Adrenal gland (tissue), 12 donors: Measurements from ENCODE around the gene COL6A3. TPM values are rescaled to one million over a fixed set of nuclear protein-coding genes. Genes with fewer than 3 reads are reported as not detected.

Experiments used
- DNase-seq, 7 donors: peaks; one replicate each; pipeline ENCODE4 v3.0.0-alpha.2; 2019 to 2020
- H3K27ac ChIP-seq, 5 donors: fragments of 200-600 bp; sonication (generic) in 4 of 5; 1 replicate in 3 of 5; 2 replicates in 2 of 5; pipeline versions ENCODE4 v1.5.1 to v1.8.0; 2016 to 2020; ENCODE audit warnings: mild to moderate bottlenecking in 1 of 5
- H3K27me3 ChIP-seq: fragments of 200-600 bp; 2 replicates; pipeline ENCODE4 v1.8.0; 2021
- H3K36me3 ChIP-seq, 2 donors: fragments of 200-600 bp; replicated peaks in 1 of 2; 1 replicate in 1 of 2; 2 replicates in 1 of 2; pipeline versions ENCODE4 v1.5.1 to v1.8.0; 2018 to 2022
- H3K4me1 ChIP-seq, 2 donors: fragments of 200-600 bp; replicated peaks in 1 of 2; 1 replicate in 1 of 2; 2 replicates in 1 of 2; pipeline versions ENCODE4 v1.5.1 to v1.8.0; 2018 to 2021
- H3K4me3 ChIP-seq, 4 donors: fragments of 200-600 bp; sonication (generic) in 3 of 4; one replicate each; pipeline ENCODE4 v1.5.1; 2016 to 2018
- H3K9me3 ChIP-seq, 3 donors: fragments of 200-600 bp; sonication (generic) in 1 of 3; replicated peaks in 1 of 3; 1 replicate in 2 of 3; 2 replicates in 1 of 3; pipeline versions ENCODE4 v1.5.1 to v1.8.0; 2016 to 2021
- CTCF ChIP-seq, 6 experiments: fragments of 450-650 bp in 4 of 6; fragments of 200-600 bp in 2 of 6; sonication (generic) in 1 of 6; IDR thresholded peaks; 1 replicate in 5 of 6; 2 replicates in 1 of 6; pipeline versions ENCODE4 v1.5.1 to v1.8.0; 2016 to 2021; ENCODE audit warnings: antibody characterized with exemption in 6 of 6, mild to moderate bottlenecking in 2 of 6, moderate library complexity in 1 of 6
- POLR2A ChIP-seq, 2 donors: fragments of 450-650 bp; IDR thresholded peaks; one replicate each; pipeline ENCODE4 v1.6.1; 2017; ENCODE audit warnings: antibody characterized with exemption in 2 of 2, mild to moderate bottlenecking in 2 of 2, moderate library complexity in 1 of 2
- WGBS, 4 donors: extraction: QIAGEN DNeasy Blood & Tissue Kit in 2 of 4; methylation state at CpG; one replicate each; pipeline versions ENCODE4 v1.1.5 to v1.1.7; 2013 to 2017; 5-methylcytosine and 5-hydroxymethylcytosine counted together
- intact Hi-C, 2 donors: fragments of 100-400 bp; cut with DNase I; formaldehyde crosslinking; loops; one replicate each; pipeline versions ENCODE4 v1.14.1 to v1.15.0; 2022 to 2023
- polyA plus RNA-seq, 3 donors: library from polyadenylated mRNA; stranded (reverse); fragments of 200-250 nt in 2 of 3; fragments of 350-450 nt in 1 of 3; fragmentation: Illumina TruSeq in 1 of 3; extraction: RNeasy Lipid Tissue Mini Kit (QIAGEN cat#74804) in 1 of 3; gene quantifications; one replicate each; pipeline ENCODE4 v1.2.3, GENCODE V29; 2013 to 2014
- total RNA-seq, 9 donors: library from RNA; depleted of rRNA in 4 of 9; stranded (reverse); fragments of >200 nt in 4 of 9; fragments of 120-200 nt in 1 of 9; fragmentation: NEBNext Ultra II Directional in 1 of 9; extraction: Animal tissue kit (Norgen Biotek cat#: 25700) in 1 of 9; gene quantifications; one replicate each; pipeline versions ENCODE4 v1.1.0 to v1.2.4, GENCODE V29; 2013 to 2023
- donor health status: healthy with polysubstance abuse.
- donor health status: Bipolar disorder and iron deficiency.
- donor health status: DM: yes; HTN: yes; CAD: no.
- donor health status: DM: no; HTN: no; CAD: no.
- donor health status: DM: no; HTN: no; CAD: no.
- donor health status: DM: yes; HTN: yes; CAD: no.

Gene COL6A3
- total and polyA plus RNA-seq, 12 donors: 15.5 to 69.4 (median 33.1) TPM

DNA sequence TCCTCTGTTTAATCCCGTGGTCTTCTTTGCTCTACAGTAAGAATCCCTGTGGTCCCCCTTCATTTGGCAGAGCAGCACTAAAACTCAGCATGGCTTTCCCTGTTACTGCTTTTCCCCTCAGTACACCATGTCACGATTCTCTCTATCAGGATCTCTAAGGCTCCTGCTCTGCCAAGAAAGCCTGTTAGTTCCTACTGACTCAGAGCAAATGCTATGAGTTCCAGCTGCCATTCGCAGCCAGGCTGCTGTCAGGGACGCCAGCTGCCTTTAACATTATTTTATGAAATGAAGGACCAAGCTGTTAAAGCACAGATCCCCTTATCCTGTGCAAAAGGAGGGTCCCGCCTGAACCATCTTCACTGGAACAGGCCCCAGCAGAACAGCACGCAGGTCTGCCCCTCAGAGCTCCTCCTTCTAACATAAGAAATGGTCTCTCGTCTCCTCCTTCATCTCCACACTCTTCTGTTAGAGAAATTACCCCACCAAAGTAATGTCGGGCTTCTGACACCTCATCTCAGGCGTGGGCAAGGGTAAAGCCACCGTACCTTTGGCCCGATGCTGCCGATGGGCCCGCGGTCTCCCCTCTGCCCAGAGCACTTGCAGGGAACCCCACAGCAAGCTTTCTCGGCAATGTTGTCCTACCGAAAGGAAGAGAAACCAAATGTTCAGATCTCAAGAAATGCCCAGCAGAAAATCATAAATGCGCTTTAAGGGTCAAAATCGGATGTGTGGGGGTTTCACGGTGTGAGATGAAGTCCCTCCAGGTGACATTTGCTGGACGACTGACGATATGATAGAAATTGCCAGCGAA, 52.6 kb downstream of the COL6A3 start:
- DNase-seq: no peak
- H3K27ac ChIP-seq: peak overlapping the region in 1 of 5 donors; percentile 30
- intact Hi-C loops: no loop called here
- no peaks in the 10 kb centered on the region for H3K4me1 ChIP-seq
- TF ChIP-seq CTCF (IDR thresholded peaks at IDR 0.05): no peak
- no peak for TF ChIP-seq POLR2A (IDR thresholded peaks at IDR 0.05)
- H3K27me3 ChIP-seq: no peaks in the 10 kb centered on the region
- no peak overlapping the region for H3K4me3 ChIP-seq
- H3K9me3 ChIP-seq: no peaks in the 10 kb centered on the region
- no peaks in the 10 kb centered on the region for H3K36me3 ChIP-seq
- 80 to 85% (median 83%) methylated on average over 22 of the region's 22 CpGs for WGBS, 4 donors

DNA sequence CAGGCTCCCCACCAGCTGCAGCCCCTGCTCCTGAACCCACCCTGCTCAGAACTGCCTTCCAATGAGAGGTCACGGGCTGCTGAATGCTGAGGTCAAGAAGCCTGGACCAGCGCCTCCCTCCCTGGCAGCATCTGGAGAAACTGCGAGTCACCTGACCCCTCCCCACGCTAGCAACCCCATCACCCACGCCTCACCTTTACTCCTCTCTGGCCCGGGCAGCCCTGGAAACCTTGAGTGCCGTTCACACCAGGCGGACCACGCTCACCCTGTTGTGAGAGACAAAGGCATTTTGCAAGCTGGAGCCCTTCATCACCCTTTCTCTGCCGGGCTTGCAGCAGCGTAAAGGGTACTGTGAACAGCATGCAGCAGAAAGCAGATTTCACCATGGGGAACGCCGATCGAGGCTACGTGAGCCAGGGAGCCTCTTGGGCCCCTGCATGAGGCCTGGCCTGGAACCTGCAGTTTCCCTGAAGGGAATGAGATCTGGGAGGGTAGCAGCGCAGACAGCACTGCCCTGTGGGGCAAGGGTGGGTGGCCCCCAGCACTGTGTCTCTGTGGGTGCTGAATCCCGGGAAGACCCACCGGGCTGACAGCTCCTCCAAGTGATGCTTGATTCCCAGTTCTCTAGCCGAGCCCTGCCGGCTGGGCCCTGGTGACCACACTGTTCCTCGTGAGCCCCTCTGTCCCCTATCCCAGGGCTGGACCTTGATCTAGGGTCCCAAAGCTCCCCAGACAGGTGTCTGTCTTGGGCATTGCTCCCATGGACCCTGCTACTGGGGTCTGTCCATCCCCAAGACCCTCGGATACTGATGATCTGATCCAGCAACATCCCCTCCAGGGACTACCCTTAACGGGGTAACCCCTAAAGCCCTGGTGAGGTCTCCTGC, 53.8 kb downstream of the COL6A3 start:
- no peaks in the 10 kb centered on the region for H3K27me3 ChIP-seq
- H3K4me1 ChIP-seq: no peaks in the 10 kb centered on the region
- intact Hi-C loops: no loop called here
- DNase-seq: no peak
- 76 to 82% (median 79%) methylated on average over 11 to 23 of the region's 23 CpGs for WGBS, 4 donors
- TF ChIP-seq CTCF (IDR thresholded peaks at IDR 0.05) (no peak), POLR2A (IDR thresholded peaks at IDR 0.05) (no peak)
- no peak overlapping the region for H3K27ac ChIP-seq
- H3K9me3 ChIP-seq: no peaks in the 10 kb centered on the region
- H3K4me3 ChIP-seq: no peak overlapping the region
- H3K36me3 ChIP-seq: no peaks in the 10 kb centered on the region

GRCh38 chr2:237359518-237359840, 54.5 kb downstream of the COL6A3 start:
- Histone ChIP-seq H3K27me3 (peaks cover 2% of the 10 kb centered on the region), H3K36me3 (no peaks in the 10 kb centered on the region), H3K4me3 (no peak overlapping the region), H3K4me1 (no peaks in the 10 kb centered on the region), H3K27ac (no peak overlapping the region), H3K9me3 (no peaks in the 10 kb centered on the region)
- no peak for DNase-seq
- 83 to 88% (median 84%) methylated on average over 8 of the region's 8 CpGs for WGBS, 4 donors
- intact Hi-C loops: no loop called here
- TF ChIP-seq CTCF (IDR thresholded peaks at IDR 0.05): no peak
- no peak for TF ChIP-seq POLR2A (IDR thresholded peaks at IDR 0.05)

DNA sequence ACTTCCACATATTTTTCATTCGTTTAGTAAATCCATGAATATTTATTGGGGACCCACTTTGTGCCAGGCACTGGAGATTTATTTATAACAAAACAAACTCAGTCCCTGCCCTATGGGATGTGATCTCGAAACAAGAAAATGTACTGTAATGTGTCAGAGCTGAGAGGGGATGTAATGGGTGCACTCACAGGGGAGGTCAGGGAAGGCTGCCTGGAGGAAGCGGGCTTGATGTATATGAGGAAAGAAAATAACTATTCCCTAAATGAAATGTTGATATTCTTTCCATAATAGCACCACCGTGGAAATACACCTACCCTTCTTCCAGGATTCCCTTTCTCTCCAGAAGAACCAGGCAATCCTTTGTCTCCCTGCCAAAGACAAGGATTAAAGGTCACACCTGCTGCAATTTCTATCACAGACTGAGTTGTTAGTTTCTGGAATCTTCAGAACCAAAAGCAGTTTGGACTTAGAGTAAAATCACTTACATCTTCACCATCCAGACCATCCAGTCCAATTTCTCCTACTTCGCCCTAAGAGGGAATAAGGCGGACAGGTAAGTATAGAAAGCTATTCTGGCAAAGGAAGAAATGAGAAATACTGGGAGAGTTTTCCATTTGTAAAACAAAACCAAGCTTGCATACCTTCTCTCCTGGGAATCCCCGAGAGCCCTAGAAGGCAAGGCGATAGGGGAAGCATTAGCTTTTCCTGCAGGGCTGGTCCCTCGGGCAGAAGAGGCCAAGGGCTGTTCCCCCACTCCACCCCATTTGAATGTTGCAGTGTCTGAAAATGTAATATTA, 55.0 kb downstream of the COL6A3 start:
- H3K27me3 ChIP-seq: peaks cover 4% of the 10 kb centered on the region
- no peak overlapping the region for H3K27ac ChIP-seq
- no peak overlapping the region for H3K4me3 ChIP-seq
- no peaks in the 10 kb centered on the region for H3K9me3 ChIP-seq
- intact Hi-C loops: no loop called here
- DNase-seq: no peak
- TF ChIP-seq POLR2A (IDR thresholded peaks at IDR 0.05): no peak
- TF ChIP-seq CTCF (IDR thresholded peaks at IDR 0.05): no peak
- no peaks in the 10 kb centered on the region for H3K36me3 ChIP-seq
- 66 to 81% (median 75%) methylated on average over 9 of the region's 9 CpGs for WGBS, 4 donors
- no peaks in the 10 kb centered on the region for H3K4me1 ChIP-seq
